CD4-positive, alpha-beta T cell (primary cell): ENCODE results near the gene PRRT3. TPM values are rescaled to one million over a fixed set of nuclear protein-coding genes. Genes with fewer than 3 reads are reported as not detected.
"Not testable (repeated sequence)": the region's sequence is repeated elsewhere in the genome, so short reads cannot be mapped to it uniquely, and the experiment has no call there.

Source experiments
- ATAC-seq: fragments of 200-7000 bp; cut with Tn5 transposase; one replicate; pipeline ENCODE4 v1.10.0; 2022; ENCODE audit warnings: mild to moderate bottlenecking; ENCODE audit not compliant: poor library complexity
- CTCF ChIA-PET: fragments of 350-600 bp; sonication (Branson Sonifier 250); formaldehyde crosslinking; loops from one replicate; lab custom pipeline; 2021; ENCODE audit warnings: antibody characterized with exemption, inconsistent platforms; lab: Charles Lee
- POLR2A ChIA-PET: fragments of 350-600 bp; sonication (Branson Sonifier 250); formaldehyde crosslinking; loops from one replicate; lab custom pipeline; 2021; ENCODE audit warnings: antibody characterized with exemption, inconsistent platforms; lab: Charles Lee
- DNase-seq, 14 experiments: peaks; one replicate each; pipeline ENCODE4 v3.0.0-alpha.2; 2013 to 2020; ENCODE audit warnings: mixed read lengths in 2 of 14
- H3K27ac ChIP-seq, 2 donors: one replicate each; pipeline versions ENCODE4 v1.5.1 to v1.7.0; 2013; ENCODE audit warnings: low read length in 2 of 2, low read depth in 1 of 2, mild to moderate bottlenecking in 1 of 2
- H3K27me3 ChIP-seq, 2 experiments: 1 replicate in 1 of 2; 2 replicates in 1 of 2; pipeline versions ENCODE4 v1.6.1 to v1.7.0; 2013; ENCODE audit warnings: low read length in 2 of 2, control low read depth in 1 of 2, mild to moderate bottlenecking in 1 of 2, moderate library complexity in 1 of 2; ENCODE audit not compliant: insufficient read depth in 2 of 2, control insufficient read depth in 1 of 2
- H3K36me3 ChIP-seq: one replicate; pipeline ENCODE4 v1.6.1; 2013; ENCODE audit warnings: low read length, control low read depth; ENCODE audit not compliant: insufficient read depth
- H3K4me1 ChIP-seq: one replicate; pipeline ENCODE4 v1.6.1; 2013; ENCODE audit warnings: low read length, control low read depth; ENCODE audit not compliant: insufficient read depth
- H3K4me3 ChIP-seq: one replicate; pipeline ENCODE4 v1.5.1; 2013; ENCODE audit warnings: mild to moderate bottlenecking, low read length, moderate library complexity
- H3K9me3 ChIP-seq, 2 experiments: 1 replicate in 1 of 2; 2 replicates in 1 of 2; pipeline versions ENCODE4 v1.6.1 to v1.7.0; 2013; ENCODE audit warnings: low read length in 2 of 2, mild to moderate bottlenecking in 2 of 2, control low read depth in 1 of 2, moderate library complexity in 1 of 2; ENCODE audit not compliant: control insufficient read depth in 1 of 2, insufficient read depth in 1 of 2
- H3K27ac Mint-ChIP-seq: one replicate; pipeline ENCODE4 v1.8.0; 2020; ENCODE audit warnings: mixed read lengths
- H3K27me3 Mint-ChIP-seq: one replicate; pipeline ENCODE4 v1.8.0; 2021; ENCODE audit warnings: mixed read lengths
- H3K36me3 Mint-ChIP-seq: one replicate; pipeline ENCODE4 v1.8.0; 2021; ENCODE audit warnings: low read depth, mixed read lengths
- H3K4me1 Mint-ChIP-seq: one replicate; pipeline ENCODE4 v1.8.0; 2021; ENCODE audit warnings: low read depth, mixed read lengths
- H3K4me3 Mint-ChIP-seq: one replicate; pipeline ENCODE4 v1.8.0; 2020; ENCODE audit warnings: mild to moderate bottlenecking, mixed read lengths
- H3K9me3 Mint-ChIP-seq: one replicate; pipeline ENCODE4 v1.8.0; 2020; ENCODE audit warnings: mixed read lengths
- intact Hi-C, 2 experiments: fragments of 100-400 bp; cut with DNase I in 1 of 2; cut with micrococcal nuclease in 1 of 2; formaldehyde crosslinking; loops; one replicate each; pipeline versions ENCODE4 v1.15.1 to v1.9.0; 2023 to 2025; cut with DNase I, micrococcal nuclease
- total RNA-seq, 174 experiments: library from RNA in 2 of 174; stranded (reverse) in 2 of 174; gene quantifications; one replicate each; pipeline ENCODE4 v1.2.3 and lab custom pipeline; 2021 to 2026

PRRT3 gene
- total RNA-seq, 2 experiments from 2014 or later = 6.3 to 8.3 TPM

- H3K4me3 Mint-ChIP-seq, H3K27me3 Mint-ChIP-seq, ATAC-seq, intact Hi-C loops, H3K27me3 ChIP-seq, H3K27ac ChIP-seq, DNase-seq, H3K9me3 Mint-ChIP-seq, H3K4me3 ChIP-seq, H3K9me3 ChIP-seq: not testable (repeated sequence)
- Histone ChIP-seq H3K4me1 (peaks cover 18% of the 10 kb centered on the region), H3K36me3 (peaks cover 18% of the 10 kb centered on the region)
- ChIA-PET POLR2A (interaction anchor here (1.0 kb wide), 1 partner anchor 247 kb away, joined by 4 read pairs; the partner anchor contains the start of gene MTMR14), CTCF (interaction anchor here (2.9 kb wide), 1 partner anchor 37 kb away, joined by 11 read pairs; the partner anchor contains the start of gene CRELD1)
- Mint-ChIP-seq H3K27ac (peak overlapping the region; percentile 64), H3K4me1 (peaks cover 54% of the 10 kb centered on the region), H3K36me3 (peaks cover 33% of the 10 kb centered on the region)
Measured at GRCh38 chr3:9895715-9896114, 56.5 kb downstream of the PRRT3 start.

Other genes with a start within 250 kb of the PRRT3 start
- gene CPNE9, start 248.6 kb downstream of the PRRT3 start, total RNA-seq = under 1 TPM; 0.33 to 0.45 TPM
- 10 to 100 TPM; 23.7 to 25.6 TPM for gene BRPF1, start 220.7 kb downstream of the PRRT3 start, total RNA-seq
- 1 to 10 TPM; 7.1 to 8.9 TPM for gene OGG1, start 202.5 kb downstream of the PRRT3 start, total RNA-seq
- 1 to 10 TPM in 1 of 2 experiments, under 1 TPM in 1; 0.74 to 1.1 TPM for gene CAMK1, start 182.5 kb downstream of the PRRT3 start, total RNA-seq
- 10 to 100 TPM; 14.7 to 16.5 TPM for gene TADA3, start 159.9 kb downstream of the PRRT3 start, total RNA-seq
- gene ARPC4, start 159.3 kb downstream of the PRRT3 start, total RNA-seq = 10 to 100 TPM; 88.7 to 91.3 TPM
- 10 to 100 TPM; 50.5 to 58.6 TPM for gene TTLL3, start 142.1 kb downstream of the PRRT3 start, total RNA-seq
- 1 to 10 TPM; 7.9 to 8.1 TPM for gene RPUSD3, start 108.4 kb downstream of the PRRT3 start, total RNA-seq
- not detected for gene CIDEC, start 72.2 kb downstream of the PRRT3 start, total RNA-seq
- 10 to 100 TPM; 14.4 to 15.1 TPM for gene JAGN1, start 61.8 kb downstream of the PRRT3 start, total RNA-seq
- gene IL17RE, start 49.6 kb downstream of the PRRT3 start, total RNA-seq = 1 to 10 TPM; 1.4 to 1.6 TPM
- gene IL17RC, start 35.3 kb downstream of the PRRT3 start, total RNA-seq = under 1 TPM; 0.42 to 0.88 TPM
- gene CRELD1, start 18.6 kb downstream of the PRRT3 start, total RNA-seq = 10 to 100 TPM; 10.7 to 12.4 TPM
- 10 to 100 TPM; 41.0 to 42.3 TPM for gene EMC3, start 34.4 kb upstream of the PRRT3 start, total RNA-seq
- gene FANCD2, start 74.0 kb upstream of the PRRT3 start, total RNA-seq = 10 to 100 TPM; 13.8 to 16.8 TPM
- not detected for gene FANCD2OS, start 155.8 kb upstream of the PRRT3 start, total RNA-seq
- gene BRK1, start 163.3 kb upstream of the PRRT3 start, total RNA-seq = 10 to 100 TPM; 33.1 to 33.8 TPM
- gene VHL, start 189.4 kb upstream of the PRRT3 start, total RNA-seq = 10 to 100 TPM; 54.4 to 58.2 TPM
- gene IRAK2, start 212.5 kb upstream of the PRRT3 start, total RNA-seq = 1 to 10 TPM; 1.4 to 1.6 TPM